A549 (cell line): ENCODE data around the gene ANKRD11.

Source experiments
- BHLHE40 ChIP-seq: IDR thresholded peaks from 2 replicates; pipeline ENCODE4 v1.6.1; 2012; ENCODE audit warnings: low read depth, low read length, inconsistent platforms
- CBX2 ChIP-seq: fragments of 200-600 bp; sonication (generic); IDR thresholded peaks from 2 replicates; pipeline ENCODE4 v1.6.1; 2016; ENCODE audit warnings: low read depth, mild to moderate bottlenecking, borderline replicate concordance
- CTCF ChIP-seq: fragments of >200 bp; sonication (Bioruptor Twin); formaldehyde crosslinking; IDR thresholded peaks from 3 replicates; pipeline ENCODE4 v1.5.1; 2016
- EP300 ChIP-seq, 2 experiments: fragments of >200 bp; sonication (Bioruptor Twin); formaldehyde crosslinking; IDR thresholded peaks; 2 replicates in 1 of 2; 3 replicates in 1 of 2; pipeline ENCODE4 v1.6.1; 2016 to 2017
- ESRRA ChIP-seq: fragments of 150-350 bp; IDR thresholded peaks from 2 replicates; pipeline ENCODE4 v1.6.1; 2014; ENCODE audit warnings: mild to moderate bottlenecking, low read length, borderline replicate concordance
- JUN ChIP-seq, 2 experiments: fragments of >200 bp; sonication (Bioruptor Twin); formaldehyde crosslinking; IDR thresholded peaks; 2 replicates in 1 of 2; 3 replicates in 1 of 2; pipeline ENCODE4 v1.6.1; 2016 to 2017
- MAX ChIP-seq: IDR thresholded peaks from 2 replicates; pipeline ENCODE4 v1.6.1; 2012
- MYC ChIP-seq: IDR thresholded peaks from 2 replicates; pipeline ENCODE4 v1.6.1; 2012; ENCODE audit warnings: mild to moderate bottlenecking, inconsistent platforms, low read length, improper control_type of control experiment, borderline replicate concordance
- PBX3 ChIP-seq: IDR thresholded peaks from 2 replicates; pipeline ENCODE4 v1.6.1; 2012
- POLR2A ChIP-seq: IDR thresholded peaks from 2 replicates; pipeline ENCODE4 v1.6.1; 2012; ENCODE audit warnings: mild to moderate bottlenecking, low read length
- RCOR1 ChIP-seq: fragments of 150-350 bp; IDR thresholded peaks from 2 replicates; pipeline ENCODE4 v1.6.1; 2014; ENCODE audit warnings: antibody characterized with exemption, low read length, low read depth
- RNF2 ChIP-seq: fragments of 200-600 bp; sonication (generic); IDR thresholded peaks from 2 replicates; pipeline ENCODE4 v1.6.1; 2016; ENCODE audit warnings: low read depth, mild to moderate bottlenecking, antibody characterized with exemption, moderate library complexity, borderline replicate concordance
- USF2 ChIP-seq: fragments of 450-650 bp; IDR thresholded peaks from 2 replicates; pipeline ENCODE4 v1.6.1; 2014; ENCODE audit warnings: antibody characterized with exemption

GRCh38 chr16:89347807-89348206, 142.6 kb downstream of the ANKRD11 start:
- TF ChIP-seq CTCF (no peak), POLR2A (no peak), EP300 (IDR thresholded peaks at IDR 0.05) (no peak), JUN (IDR thresholded peaks at IDR 0.05) (no peak), USF2 (no peak), MAX (no peak), MYC (no peak), CBX2 (no peak), RCOR1 (no peak), ESRRA (no peak), BHLHE40 (no peak), RNF2 (no peak), PBX3 (no peak)
